Pancreas (tissue), 10 donors: ENCODE results near the gene HIRA. TPM values are rescaled to one million over a fixed set of nuclear protein-coding genes. Genes with fewer than 3 reads are reported as not detected.
A peak's percentile ranks its signal among the peaks of the same experiment; 100 is the strongest.

Source experiments
- ATAC-seq, 4 donors: fragments of 200-7000 bp; cut with Tn5 transposase; one replicate each; pipeline versions ENCODE4 v1.8.0 to v1.9.1; 2020; ENCODE audit warnings: mild to moderate bottlenecking in 4 of 4, moderate library complexity in 4 of 4
- DNase-seq, 6 donors: peaks; one replicate each; pipeline ENCODE4 v3.0.0-alpha.2; 2020
- FAIRE-seq: peaks from 2 replicates; lab custom pipeline; 2012; peaks lifted over from hg19 to GRCh38; lab: Jason Lieb, UNC
- H3K27ac ChIP-seq, 4 donors: fragments of 200-600 bp; sonication (generic); 1 replicate in 3 of 4; 2 replicates in 1 of 4; pipeline versions ENCODE4 v1.5.0 to v1.8.0; 2020
- H3K27me3 ChIP-seq, 4 donors: fragments of 200-600 bp; one replicate each; pipeline ENCODE4 v1.8.0; 2021
- H3K36me3 ChIP-seq, 3 donors: fragments of 200-600 bp; sonication (generic) in 1 of 3; one replicate each; pipeline versions ENCODE4 v1.5.0 to v1.8.0; 2020 to 2021
- H3K4me1 ChIP-seq, 3 donors: fragments of 200-600 bp; one replicate each; pipeline ENCODE4 v1.8.0; 2021
- H3K4me3 ChIP-seq, 4 donors: fragments of 200-600 bp; sonication (generic) in 2 of 4; one replicate each; pipeline versions ENCODE4 v1.5.0 to v1.8.0; 2020 to 2021
- H3K9me3 ChIP-seq, 4 donors: fragments of 200-600 bp; one replicate each; pipeline ENCODE4 v1.8.0; 2021
- CTCF ChIP-seq, 4 donors: fragments of 200-600 bp; sonication (generic) in 3 of 4; IDR thresholded peaks; one replicate each; pipeline versions ENCODE4 v1.5.0 to v1.8.0; 2021; ENCODE audit warnings: antibody characterized with exemption in 4 of 4
- WGBS, 2 donors: extraction: QIAGEN DNeasy Blood & Tissue Kit; methylation state at CpG; one replicate each; pipeline ENCODE4 v1.1.7; 2013; 5-methylcytosine and 5-hydroxymethylcytosine counted together
- intact Hi-C, 3 donors: fragments of 100-400 bp; cut with DNase I; formaldehyde crosslinking; loops; one replicate each; pipeline versions ENCODE4 v1.11.1 to v1.14.2; 2022
- polyA plus RNA-seq, 2 donors: library from polyadenylated mRNA; stranded (reverse); fragments of 200-250 nt; gene quantifications; one replicate each; pipeline ENCODE4 v1.2.3, GENCODE V29; 2013
- total RNA-seq, 6 donors: library from RNA; stranded (reverse); fragmentation: NEBNext Ultra II Directional in 4 of 6; extraction: Animal tissue kit (Norgen Biotek cat#: 25700) in 4 of 6; gene quantifications; one replicate each; pipeline versions ENCODE4 v1.2.1 to v1.2.4, GENCODE V29; 2021 to 2023
- donor health status: healthy with polysubstance abuse.
- donor health status: DM: no; HTN: no; CAD: no; lungs with moderate emphysema.
- donor health status: DM: no; HTN: no; CAD: no.
- donor health status: control.
- donor health status: control.
- donor health status: Bipolar disorder and iron deficiency.
- donor health status: DM: yes; HTN: yes; CAD: no.
- donor health status: DM: no; HTN: no; CAD: no.
- donor health status: DM: no; HTN: no; CAD: no.
- donor health status: DM: yes; HTN: yes; CAD: no.

The HIRA gene
- total and polyA plus RNA-seq, 8 donors: 6.1 to 14.6 (median 9.5) TPM

DNA sequence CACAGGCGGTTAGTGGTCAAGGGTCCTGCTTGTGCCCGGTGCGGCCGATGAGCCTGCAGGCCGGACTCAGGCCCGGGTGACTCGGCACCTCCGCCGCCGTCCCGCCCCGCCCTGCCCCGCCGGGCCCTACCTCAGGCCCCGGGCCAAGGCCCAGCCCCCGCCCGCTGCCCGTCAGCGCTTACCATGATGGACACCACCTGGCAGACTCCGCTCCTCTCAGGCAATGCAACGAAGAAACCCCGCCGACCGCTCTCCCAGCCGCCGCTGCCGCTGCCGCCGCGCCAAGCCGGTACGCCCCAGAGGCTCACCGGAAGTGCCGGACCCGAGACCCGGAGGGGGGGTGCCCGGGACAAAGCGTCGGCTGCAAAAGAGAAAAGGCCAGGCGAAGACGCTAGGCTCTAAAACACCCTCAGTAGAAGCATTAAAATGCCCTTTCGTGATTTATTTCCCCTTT, 47.4 kb upstream of the HIRA start, which contains the start of gene UFD1:
UFD1 (minus strand) TSS at position 293 of the 454 bp plus-strand sequence; CDS start at position 185, 108 bp downstream.
- Histone ChIP-seq H3K27me3 (no peaks in the 10 kb centered on the region), H3K9me3 (no peaks in the 10 kb centered on the region), H3K4me1 (peaks cover 4 to 17% (median 12%) of the 10 kb centered on the region in 3 donors), H3K4me3 (peak within 1 kb of the TSS; percentile 72 to 93 (median 87)), H3K36me3 (no peaks in the 10 kb centered on the region), H3K27ac (peak within 1 kb of the TSS; percentile 99 to 100 (median 99))
- FAIRE-seq: no peak
- DNase-seq: peak; percentile 84 to 94 (median 90)
- peak; percentile 78 to 85 (median 82) for ATAC-seq
- intact Hi-C loops: no loop called here
- TF ChIP-seq CTCF (IDR thresholded peaks at IDR 0.05): no peak
- WGBS, 2 donors: 0% methylated on average over 36 to 42 of the region's 42 CpGs

DNA sequence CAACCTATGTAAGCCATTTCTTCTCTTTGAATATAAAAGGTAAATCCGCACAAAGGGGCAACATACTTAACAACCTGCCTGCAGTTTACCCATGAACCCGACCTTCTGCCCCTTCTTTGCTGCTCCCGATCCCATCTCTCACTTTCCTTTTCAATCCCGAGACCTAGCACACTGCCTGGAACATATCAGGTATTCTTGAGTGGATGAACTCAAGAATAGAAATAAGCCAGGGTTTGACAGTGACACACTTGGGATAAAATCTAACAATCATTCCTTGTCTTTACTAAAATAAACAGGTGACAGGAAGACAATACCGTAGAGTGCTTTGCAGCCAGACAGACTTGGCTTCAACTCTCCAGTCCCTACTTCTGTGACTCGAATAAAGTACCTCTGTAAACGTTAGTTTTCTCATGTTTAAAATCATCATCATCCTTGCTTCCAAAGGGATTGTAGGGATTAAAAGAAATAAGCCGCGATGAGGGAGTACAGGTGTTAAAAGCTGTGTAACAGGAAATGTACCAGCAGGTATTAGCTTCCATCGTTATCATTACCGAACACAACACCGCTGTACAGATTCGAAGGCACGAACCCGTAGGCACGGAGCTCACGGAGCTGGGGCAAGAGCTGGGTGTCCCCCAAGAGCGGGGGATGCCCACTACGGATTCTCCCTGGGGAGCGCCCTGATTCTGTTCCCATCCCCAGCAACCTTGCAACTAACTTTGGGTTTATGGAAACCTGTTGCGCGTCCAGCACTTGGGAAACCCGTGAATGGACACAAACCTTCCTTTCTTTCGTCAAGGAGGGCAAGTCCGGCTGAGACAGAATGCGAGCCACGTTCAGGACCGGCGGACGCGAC, 46.7 kb upstream of the HIRA start:
- Histone ChIP-seq H3K4me1 (peaks cover 4 to 17% (median 12%) of the 10 kb centered on the region in 3 donors), H3K9me3 (no peaks in the 10 kb centered on the region), H3K27ac (peak overlapping the region; percentile 99 to 100 (median 99)), H3K36me3 (peaks cover 0 to 3% (median 0%) of the 10 kb centered on the region in 3 donors), H3K27me3 (no peaks in the 10 kb centered on the region), H3K4me3 (peak overlapping the region; percentile 72 to 93 (median 87))
- no peak for DNase-seq
- intact Hi-C loops: no loop called here
- ATAC-seq: no peak
- TF ChIP-seq CTCF (IDR thresholded peaks at IDR 0.05): no peak
- FAIRE-seq: no peak
- WGBS, 2 donors: 1% methylated on average over 26 to 31 of the region's 31 CpGs

- H3K4me3 ChIP-seq: peak overlapping the region in 3 of 4 donors; percentile 72 to 93 (median 92)
- intact Hi-C loops: no loop called here
- no peaks in the 10 kb centered on the region for H3K27me3 ChIP-seq
- ATAC-seq (no peak), FAIRE-seq (no peak), DNase-seq (no peak)
- H3K4me1 ChIP-seq: peaks cover 4 to 17% (median 12%) of the 10 kb centered on the region in 3 donors
- H3K36me3 ChIP-seq: peaks cover 0 to 6% (median 0%) of the 10 kb centered on the region in 3 donors
- WGBS, 2 donors: 17 to 27% methylated on average over 5 of the region's 5 CpGs
- no peak overlapping the region for H3K27ac ChIP-seq
- no peak for TF ChIP-seq CTCF (IDR thresholded peaks at IDR 0.05)
- H3K9me3 ChIP-seq: no peaks in the 10 kb centered on the region
These were observed 46.0 kb upstream of the HIRA start for GRCh38 chr22:19477321-19478044.

- Histone ChIP-seq H3K4me1 (peaks cover 4 to 17% (median 12%) of the 10 kb centered on the region in 3 donors), H3K36me3 (peaks cover 0 to 18% (median 5%) of the 10 kb centered on the region in 3 donors), H3K27ac (no peak overlapping the region), H3K9me3 (no peaks in the 10 kb centered on the region), H3K27me3 (no peaks in the 10 kb centered on the region), H3K4me3 (no peak overlapping the region)
- TF ChIP-seq CTCF (IDR thresholded peaks at IDR 0.05): no peak
- FAIRE-seq (no peak), DNase-seq (no peak), ATAC-seq (no peak)
- WGBS, 2 donors: 66 to 70% methylated on average over 3 of the region's 3 CpGs
- intact Hi-C loops: no loop called here
These were observed 44.5 kb upstream of the HIRA start for GRCh38 chr22:19476023-19476422.
